HepG2 (cell line): Measurements from ENCODE around the gene ZBTB46. TPM values are rescaled to one million over a fixed set of nuclear protein-coding genes. Genes with fewer than 3 reads are reported as not detected.
A peak's percentile ranks its signal among the peaks of the same experiment; 100 is the strongest.

Experiments used
- E2F1 ChIP-seq: sonication (generic); formaldehyde crosslinking; IDR thresholded peaks from 2 replicates; pipeline ENCODE4 v1.5.0; 2020; ENCODE audit warnings: missing genetic modification reagents
- FOXA1 ChIP-seq, 2 experiments: fragments of 450-650 bp in 1 of 2; sonication (generic) in 1 of 2; formaldehyde crosslinking in 1 of 2; IDR thresholded peaks; 2 replicates each; pipeline versions ENCODE4 v1.4.0 to v1.6.1; 2016 to 2020; ENCODE audit warnings: missing genetic modification reagents in 1 of 2
- FOXO4 ChIP-seq: sonication (generic); formaldehyde crosslinking; conservative IDR thresholded peaks from 2 replicates; pipeline ENCODE4 v1.8.1; 2023; ENCODE audit warnings: missing genetic modification reagents
- HNF4A ChIP-seq: sonication (generic); formaldehyde crosslinking; IDR thresholded peaks from 2 replicates; pipeline ENCODE4 v1.4.0; 2020; ENCODE audit warnings: missing genetic modification reagents
- IRX3 ChIP-seq: sonication (generic); formaldehyde crosslinking; IDR thresholded peaks from 2 replicates; pipeline ENCODE4 v1.8.1; 2023; ENCODE audit warnings: mild to moderate bottlenecking, low read depth, missing genetic modification reagents, borderline replicate concordance
- KDM3A ChIP-seq: IDR thresholded peaks from 2 replicates; pipeline ENCODE4 v1.6.1; 2018; ENCODE audit warnings: low read depth, missing compliant biosample characterization
- MAZ ChIP-seq, 2 experiments: sonication (generic) in 1 of 2; formaldehyde crosslinking in 1 of 2; IDR thresholded peaks; 2 replicates each; pipeline versions ENCODE4 v1.5.0 to v1.6.1; 2012 to 2020; ENCODE audit warnings: low read depth in 2 of 2, mild to moderate bottlenecking in 2 of 2, borderline replicate concordance in 1 of 2, improper control_type of control experiment in 1 of 2, low read length in 1 of 2, missing genetic modification reagents in 1 of 2, moderate library complexity in 1 of 2
- NAIF1 ChIP-seq: sonication (generic); formaldehyde crosslinking; IDR thresholded peaks from 2 replicates; pipeline ENCODE4 v1.5.0; 2020; ENCODE audit warnings: mild to moderate bottlenecking, missing genetic modification reagents, borderline replicate concordance
- NFRKB ChIP-seq: fragments of 450-650 bp; IDR thresholded peaks from 2 replicates; pipeline ENCODE4 v1.6.1; 2017
- PHF8 ChIP-seq: sonication (generic); formaldehyde crosslinking; IDR thresholded peaks from 2 replicates; pipeline ENCODE4 v1.5.0; 2020; ENCODE audit warnings: missing genetic modification reagents
- RORA ChIP-seq: sonication (generic); formaldehyde crosslinking; IDR thresholded peaks from 2 replicates; pipeline ENCODE4 v1.5.0; 2020; ENCODE audit warnings: mild to moderate bottlenecking, missing genetic modification reagents, moderate library complexity
- RXRA ChIP-seq: sonication (generic); formaldehyde crosslinking; IDR thresholded peaks from 2 replicates; pipeline ENCODE4 v1.5.1; 2020; ENCODE audit warnings: missing genetic modification reagents
- SOX6 ChIP-seq, 2 experiments: fragments of 450-650 bp in 1 of 2; sonication (generic) in 1 of 2; formaldehyde crosslinking in 1 of 2; IDR thresholded peaks; 2 replicates each; pipeline versions ENCODE4 v1.4.0 to v1.6.1; 2017 to 2020; ENCODE audit warnings: antibody characterized with exemption in 1 of 2, mild to moderate bottlenecking in 1 of 2, missing genetic modification reagents in 1 of 2
- SRSF1 ChIP-seq: fragments of 200-400 bp; formaldehyde crosslinking; optimal IDR thresholded peaks from 2 replicates; pipeline ENCODE3; 2017; ENCODE audit warnings: mild to moderate bottlenecking, low read depth, low read length, moderate library complexity
- TBP ChIP-seq: sonication (generic); formaldehyde crosslinking; IDR thresholded peaks from 2 replicates; pipeline ENCODE4 v1.5.0; 2020; ENCODE audit warnings: missing genetic modification reagents
- TCF12 ChIP-seq, 2 experiments: fragments of 450-650 bp in 1 of 2; sonication (generic) in 1 of 2; formaldehyde crosslinking in 1 of 2; IDR thresholded peaks; 2 replicates each; pipeline versions ENCODE4 v1.6.1 to v1.8.0; 2017 to 2022; ENCODE audit warnings: antibody characterized with exemption in 1 of 2, mild to moderate bottlenecking in 1 of 2, missing genetic modification reagents in 1 of 2, moderate library complexity in 1 of 2
- ZFP62 ChIP-seq: sonication (generic); formaldehyde crosslinking; IDR thresholded peaks from 2 replicates; pipeline ENCODE4 v1.4.0; 2020; ENCODE audit warnings: missing genetic modification reagents
- ZNF263 ChIP-seq: sonication (generic); formaldehyde crosslinking; IDR thresholded peaks from 2 replicates; pipeline ENCODE4 v1.4.0; 2020; ENCODE audit warnings: missing genetic modification reagents
- ZNF569 ChIP-seq: sonication (generic); formaldehyde crosslinking; IDR thresholded peaks from 2 replicates; pipeline ENCODE4 v1.5.0; 2020; ENCODE audit warnings: mild to moderate bottlenecking, missing genetic modification reagents, moderate library complexity, borderline replicate concordance
- polyA plus RNA-seq, 8 experiments: library from polyadenylated mRNA; depleted of rRNA in 3 of 8; stranded (reverse) in 7 of 8; unstranded in 1 of 8; fragments of >200 nt; fragmentation: Illumina TruSeq in 4 of 8; extraction: Trizol in 4 of 8; gene quantifications; 2 replicates each; pipeline versions ENCODE4 v1.2.1 to v1.2.3, GENCODE V29; 2011 to 2016; ENCODE audit warnings: low read depth in 4 of 8, missing spikeins in 1 of 8, mixed read lengths in 1 of 8; ENCODE audit not compliant: insufficient read depth in 1 of 8
- total RNA-seq, 5 experiments: library from RNA; depleted of rRNA; stranded (reverse); fragments of >200 nt; fragmentation: Illumina TruSeq; extraction: Trizol; gene quantifications; 2 replicates each; pipeline ENCODE4 v1.2.3, GENCODE V29; 2016; ENCODE audit warnings: low read depth in 1 of 5
- TF ChIP-seq, protein P1 (sequence below): IDR thresholded peaks from 2 replicates; pipeline ENCODE4 v1.6.1; 2016; ENCODE audit warnings: missing compliant biosample characterization, missing genetic modification reagents, borderline replicate concordance
- TF ChIP-seq, protein P2 (sequence below), 2 experiments: sonication (generic) in 1 of 2; formaldehyde crosslinking in 1 of 2; IDR thresholded peaks; 2 replicates each; pipeline versions ENCODE4 v1.4.0 to v1.6.1; 2018 to 2020; ENCODE audit warnings: missing genetic modification reagents in 2 of 2, borderline replicate concordance in 1 of 2, low read depth in 1 of 2, mild to moderate bottlenecking in 1 of 2, missing biosample characterization in 1 of 2

ZBTB46 gene
- total and polyA plus RNA-seq, 2 of the 13 experiments (the other 11 are each of a cell fraction or from before 2014, with no cell fraction given): 1.6 to 13.5 TPM

- TF ChIP-seq TBP (no peak), HNF4A (peak; percentile 72), PHF8 (CRISPR knock-in tag) (no peak), RXRA (CRISPR knock-in tag) (0 out of 2 replicates have a peak, but pooled peaks have one; percentile 28), ZNF263 (CRISPR knock-in tag) (0 out of 2 replicates have a peak, but pooled peaks have one; percentile 56), IRX3 (CRISPR knock-in tag) (0 out of 2 replicates have a peak, but pooled peaks have one; percentile 53), RORA (CRISPR knock-in tag) (no peak), FOXA1 (IDR thresholded peaks at IDR 0.05) (no peak), FOXA1 (CRISPR knock-in tag; IDR thresholded peaks at IDR 0.05) (no peak), FOXO4 (CRISPR knock-in tag) (peak; percentile 91; the same call in 1 of the 2 replicates), KDM3A (CRISPR knock-in tag) (0 out of 2 replicates have a peak, but pooled peaks have one; percentile 1), TCF12 (IDR thresholded peaks at IDR 0.05) (no peak), TCF12 (CRISPR knock-in tag; IDR thresholded peaks at IDR 0.05) (no peak), E2F1 (CRISPR knock-in tag) (no peak), ZFP62 (CRISPR knock-in tag) (no peak), MAZ (IDR thresholded peaks at IDR 0.05; ENCODE audit: borderline replicate concordance, low read depth, low read length) (no peak), MAZ (CRISPR knock-in tag; IDR thresholded peaks at IDR 0.05; ENCODE audit: low read depth) (0 out of 2 replicates have a peak, but pooled peaks have one; percentile 10), ZNF569 (CRISPR knock-in tag) (no peak), SRSF1 (peak; percentile 64), SOX6 (IDR thresholded peaks at IDR 0.05) (no peak), SOX6 (CRISPR knock-in tag; IDR thresholded peaks at IDR 0.05) (no peak), NFRKB (no peak), NAIF1 (CRISPR knock-in tag) (no peak)
- TF ChIP-seq, protein P1, sequence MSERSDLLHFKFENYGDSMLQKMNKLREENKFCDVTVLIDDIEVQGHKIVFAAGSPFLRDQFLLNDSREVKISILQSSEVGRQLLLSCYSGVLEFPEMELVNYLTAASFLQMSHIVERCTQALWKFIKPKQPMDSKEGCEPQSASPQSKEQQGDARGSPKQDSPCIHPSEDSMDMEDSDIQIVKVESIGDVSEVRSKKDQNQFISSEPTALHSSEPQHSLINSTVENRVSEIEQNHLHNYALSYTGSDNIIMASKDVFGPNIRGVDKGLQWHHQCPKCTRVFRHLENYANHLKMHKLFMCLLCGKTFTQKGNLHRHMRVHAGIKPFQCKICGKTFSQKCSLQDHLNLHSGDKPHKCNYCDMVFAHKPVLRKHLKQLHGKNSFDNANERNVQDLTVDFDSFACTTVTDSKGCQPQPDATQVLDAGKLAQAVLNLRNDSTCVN (CRISPR knock-in tag): no peak
- TF ChIP-seq, protein P2, sequence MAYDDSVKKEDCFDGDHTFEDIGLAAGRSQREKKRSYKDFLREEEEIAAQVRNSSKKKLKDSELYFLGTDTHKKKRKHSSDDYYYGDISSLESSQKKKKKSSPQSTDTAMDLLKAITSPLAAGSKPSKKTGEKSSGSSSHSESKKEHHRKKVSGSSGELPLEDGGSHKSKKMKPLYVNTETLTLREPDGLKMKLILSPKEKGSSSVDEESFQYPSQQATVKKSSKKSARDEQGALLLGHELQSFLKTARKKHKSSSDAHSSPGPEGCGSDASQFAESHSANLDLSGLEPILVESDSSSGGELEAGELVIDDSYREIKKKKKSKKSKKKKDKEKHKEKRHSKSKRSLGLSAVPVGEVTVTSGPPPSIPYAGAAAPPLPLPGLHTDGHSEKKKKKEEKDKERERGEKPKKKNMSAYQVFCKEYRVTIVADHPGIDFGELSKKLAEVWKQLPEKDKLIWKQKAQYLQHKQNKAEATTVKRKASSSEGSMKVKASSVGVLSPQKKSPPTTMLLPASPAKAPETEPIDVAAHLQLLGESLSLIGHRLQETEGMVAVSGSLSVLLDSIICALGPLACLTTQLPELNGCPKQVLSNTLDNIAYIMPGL (CRISPR knock-in tag; IDR thresholded peaks at IDR 0.05; ENCODE audit: borderline replicate concordance in 1 of 2, low read depth in 1 of 2): no peak
Measured at GRCh38 chr20:63734946-63735858, 95.9 kb downstream of the ZBTB46 start (continued).
